Upper lobe of right lung (tissue), 1 donor: Measurements from ENCODE around the gene VSNL1. TPM values are rescaled to one million over a fixed set of nuclear protein-coding genes. Genes with fewer than 3 reads are reported as not detected.

Experiments
- ATAC-seq: fragments of 200-7000 bp; cut with Tn5 transposase; one replicate; pipeline ENCODE4 v1.9.1; 2020; ENCODE audit warnings: mild to moderate bottlenecking, moderate library complexity
- DNase-seq: peaks from one replicate; pipeline ENCODE4 v3.0.0-alpha.2; 2020
- H3K27ac ChIP-seq: fragments of 200-600 bp; one replicate; pipeline ENCODE4 v1.8.0; 2022
- H3K27me3 ChIP-seq: fragments of 200-600 bp; one replicate; pipeline ENCODE4 v1.8.0; 2022; ENCODE audit warnings: mild to moderate bottlenecking
- H3K36me3 ChIP-seq: fragments of 200-600 bp; one replicate; pipeline ENCODE4 v1.8.0; 2022
- H3K4me1 ChIP-seq: fragments of 200-600 bp; one replicate; pipeline ENCODE4 v1.8.0; 2022
- H3K4me3 ChIP-seq: fragments of 200-600 bp; one replicate; pipeline ENCODE4 v1.8.0; 2022; ENCODE audit warnings: mild to moderate bottlenecking
- H3K9me3 ChIP-seq: fragments of 200-600 bp; one replicate; pipeline ENCODE4 v1.8.0; 2022
- intact Hi-C: fragments of 100-400 bp; cut with DNase I; formaldehyde crosslinking; loops from one replicate; pipeline ENCODE4 v1.11.0; 2022
- total RNA-seq: library from RNA; stranded (reverse); fragmentation: NEBNext Ultra II Directional; extraction: Animal tissue kit (Norgen Biotek cat#: 25700); gene quantifications from one replicate; pipeline ENCODE4 v1.2.1, GENCODE V29; 2021
- TF ChIP-seq, protein P1 (sequence below): fragments of 200-600 bp; IDR thresholded peaks from one replicate; pipeline ENCODE4 v1.8.0; 2022; ENCODE audit warnings: antibody characterized with exemption
- donor health status: DM: no; HTN: yes; CAD: no; lungs with severe emphysema.

VSNL1 gene
- total RNA-seq, 1 donor from 2014 or later: 1.2 TPM

DNA sequence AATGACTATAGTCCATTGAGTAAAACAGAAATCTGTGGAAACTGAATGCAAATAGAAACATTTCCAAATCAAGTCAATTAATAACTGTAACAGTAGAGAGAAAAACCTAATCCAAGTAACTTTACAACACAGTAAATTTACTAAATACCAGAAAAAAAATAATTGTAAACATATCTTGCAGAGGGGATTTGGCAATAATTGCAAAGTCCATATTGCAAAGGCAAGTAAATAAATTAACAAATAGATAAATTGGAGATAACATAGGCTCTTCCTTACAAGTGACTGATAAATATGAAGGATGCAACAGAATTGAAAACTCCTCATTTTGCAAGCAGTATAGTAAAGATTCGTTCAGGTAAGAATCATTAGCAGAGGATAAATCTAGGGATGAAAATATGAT is 148.1 kb downstream of the VSNL1 start:
- H3K36me3 ChIP-seq: peaks cover 44% of the 10 kb centered on the region
- ATAC-seq: no peak
- intact Hi-C loops: no loop called here

DNA sequence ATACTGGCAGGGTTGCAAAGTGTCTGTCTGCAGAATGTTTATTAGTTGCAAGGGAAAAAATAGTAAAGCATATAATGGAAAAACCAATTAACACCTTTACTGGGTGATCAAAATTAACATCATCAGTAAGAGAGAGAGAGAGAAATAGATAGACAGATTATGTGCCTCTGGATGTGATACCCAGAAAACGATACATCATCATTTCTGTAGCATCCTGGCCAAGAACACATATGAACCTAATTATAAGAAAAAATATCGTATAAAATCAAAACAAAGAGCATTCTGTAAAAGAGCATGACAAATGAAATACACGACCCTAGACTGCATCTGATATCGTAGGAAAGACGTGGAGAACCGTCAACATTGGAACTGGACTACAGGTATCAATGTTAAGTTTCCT is 148.5 kb downstream of the VSNL1 start:
- intact Hi-C loops: no loop called here
- no peak overlapping the region for H3K27ac ChIP-seq
- ATAC-seq (no peak), DNase-seq (no peak)
- peaks cover 48% of the 10 kb centered on the region for H3K36me3 ChIP-seq
- no peaks in the 10 kb centered on the region for H3K9me3 ChIP-seq
- H3K4me3 ChIP-seq: no peak overlapping the region
- TF ChIP-seq, protein P1, sequence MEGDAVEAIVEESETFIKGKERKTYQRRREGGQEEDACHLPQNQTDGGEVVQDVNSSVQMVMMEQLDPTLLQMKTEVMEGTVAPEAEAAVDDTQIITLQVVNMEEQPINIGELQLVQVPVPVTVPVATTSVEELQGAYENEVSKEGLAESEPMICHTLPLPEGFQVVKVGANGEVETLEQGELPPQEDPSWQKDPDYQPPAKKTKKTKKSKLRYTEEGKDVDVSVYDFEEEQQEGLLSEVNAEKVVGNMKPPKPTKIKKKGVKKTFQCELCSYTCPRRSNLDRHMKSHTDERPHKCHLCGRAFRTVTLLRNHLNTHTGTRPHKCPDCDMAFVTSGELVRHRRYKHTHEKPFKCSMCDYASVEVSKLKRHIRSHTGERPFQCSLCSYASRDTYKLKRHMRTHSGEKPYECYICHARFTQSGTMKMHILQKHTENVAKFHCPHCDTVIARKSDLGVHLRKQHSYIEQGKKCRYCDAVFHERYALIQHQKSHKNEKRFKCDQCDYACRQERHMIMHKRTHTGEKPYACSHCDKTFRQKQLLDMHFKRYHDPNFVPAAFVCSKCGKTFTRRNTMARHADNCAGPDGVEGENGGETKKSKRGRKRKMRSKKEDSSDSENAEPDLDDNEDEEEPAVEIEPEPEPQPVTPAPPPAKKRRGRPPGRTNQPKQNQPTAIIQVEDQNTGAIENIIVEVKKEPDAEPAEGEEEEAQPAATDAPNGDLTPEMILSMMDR: no peak
- H3K4me1 ChIP-seq: no peaks in the 10 kb centered on the region
- no peaks in the 10 kb centered on the region for H3K27me3 ChIP-seq

More for the DNA sequence above, 148.1 kb downstream of the VSNL1 start:
- Histone ChIP-seq H3K27me3 (no peaks in the 10 kb centered on the region), H3K4me1 (no peaks in the 10 kb centered on the region), H3K9me3 (no peaks in the 10 kb centered on the region), H3K27ac (no peak overlapping the region), H3K4me3 (no peak overlapping the region)
- no peak for DNase-seq
- TF ChIP-seq, protein P1: no peak

DNA sequence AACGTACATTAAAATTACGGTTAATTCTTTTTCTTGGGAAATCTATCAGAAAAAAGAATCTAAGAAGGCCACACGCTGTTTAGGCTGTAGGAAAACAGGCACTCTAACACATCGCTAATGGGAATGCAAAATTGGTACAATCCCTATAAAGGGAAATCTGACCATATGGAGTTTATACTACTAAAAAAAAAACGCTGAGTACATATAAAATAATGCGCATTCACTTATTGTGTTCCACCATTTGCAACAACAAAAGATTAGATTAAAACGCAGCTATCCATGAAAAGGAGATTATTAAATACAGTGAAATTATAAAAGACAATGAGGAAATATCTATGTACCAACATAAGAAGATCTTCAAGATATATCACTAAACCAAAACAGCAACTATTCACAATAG is 150.3 kb downstream of the VSNL1 start:
- Histone ChIP-seq H3K27ac (no peak overlapping the region), H3K36me3 (peaks cover 65% of the 10 kb centered on the region), H3K4me3 (no peak overlapping the region), H3K27me3 (no peaks in the 10 kb centered on the region), H3K9me3 (no peaks in the 10 kb centered on the region), H3K4me1 (no peaks in the 10 kb centered on the region)
- TF ChIP-seq, protein P1: no peak
- intact Hi-C loops: no loop called here
- DNase-seq: no peak
- ATAC-seq: no peak

Other genes with a start within 250 kb of the VSNL1 start
- not detected for gene RAD51AP2, start 22.3 kb upstream of the VSNL1 start, total RNA-seq
- 16.0 TPM for gene SMC6, start 213.1 kb downstream of the VSNL1 start, total RNA-seq
- 7.0 TPM for gene GEN1, start 213.4 kb downstream of the VSNL1 start, total RNA-seq